ENCODE results near the gene USP49.

The USP49 gene

GRCh38 chr6:41790045-41790444, 105.1 kb downstream of the USP49 start:
- peaks cover 50% of the 10 kb centered on the region for H3K36me3 Mint-ChIP-seq (ENCODE audit: low read depth)
- peak overlapping the region; percentile 80 for H3K27ac Mint-ChIP-seq
- H3K27me3 Mint-ChIP-seq, result no peaks in the 10 kb centered on the region
- peaks cover 27% of the 10 kb centered on the region for H3K4me1 Mint-ChIP-seq (ENCODE audit: low read depth)
- no peak overlapping the region for H3K4me3 Mint-ChIP-seq
- H3K9me3 Mint-ChIP-seq, result no peaks in the 10 kb centered on the region

GRCh38 chr6:41789390-41789724, 105.8 kb downstream of the USP49 start:
- Mint-ChIP-seq H3K4me3 (peak overlapping the region; percentile 97), H3K36me3 (ENCODE audit: low read depth) (peaks cover 47% of the 10 kb centered on the region), H3K4me1 (ENCODE audit: low read depth) (peaks cover 28% of the 10 kb centered on the region), H3K27me3 (no peaks in the 10 kb centered on the region), H3K9me3 (no peaks in the 10 kb centered on the region), H3K27ac (peak overlapping the region; percentile 83)

- Mint-ChIP-seq H3K36me3 (ENCODE audit: low read depth) (peaks cover 33% of the 10 kb centered on the region), H3K27me3 (no peaks in the 10 kb centered on the region), H3K9me3 (no peaks in the 10 kb centered on the region), H3K4me1 (ENCODE audit: low read depth) (peaks cover 30% of the 10 kb centered on the region), H3K27ac (peak within 1 kb of the TSS; percentile 98), H3K4me3 (peak within 1 kb of the TSS; percentile 97)
Observed at GRCh38 chr6:41787219-41787917, 107.8 kb downstream of the USP49 start, which contains the start of gene TOMM6. Gene TOMM6 (plus strand): TSS chr6:41787694. CDS start chr6:41787698, 4 bp downstream.

GRCh38 chr6:41786451-41787218, 108.5 kb downstream of the USP49 start:
- peaks cover 26% of the 10 kb centered on the region for H3K36me3 Mint-ChIP-seq (ENCODE audit: low read depth)
- peak overlapping the region; percentile 97 for H3K4me3 Mint-ChIP-seq
- no peaks in the 10 kb centered on the region for H3K9me3 Mint-ChIP-seq
- peak overlapping the region; percentile 98 for H3K27ac Mint-ChIP-seq
- H3K27me3 Mint-ChIP-seq, result no peaks in the 10 kb centered on the region
- H3K4me1 Mint-ChIP-seq (ENCODE audit: low read depth), result peaks cover 27% of the 10 kb centered on the region

- H3K4me1 Mint-ChIP-seq (ENCODE audit: low read depth), result peaks cover 29% of the 10 kb centered on the region
- H3K27me3 Mint-ChIP-seq, result peaks cover 4% of the 10 kb centered on the region
- no peaks in the 10 kb centered on the region for H3K9me3 Mint-ChIP-seq
- H3K27ac Mint-ChIP-seq, result no peak overlapping the region
- peak overlapping the region; percentile 97 for H3K4me3 Mint-ChIP-seq
- H3K36me3 Mint-ChIP-seq (ENCODE audit: low read depth), result peaks cover 22% of the 10 kb centered on the region
Observed at GRCh38 chr6:41785689-41786450, 109.3 kb downstream of the USP49 start.

GRCh38 chr6:41785254-41785653, 109.9 kb downstream of the USP49 start:
- H3K36me3 Mint-ChIP-seq (ENCODE audit: low read depth), result peaks cover 21% of the 10 kb centered on the region
- peaks cover 4% of the 10 kb centered on the region for H3K27me3 Mint-ChIP-seq
- peak overlapping the region; percentile 97 for H3K4me3 Mint-ChIP-seq
- H3K4me1 Mint-ChIP-seq (ENCODE audit: low read depth), result peaks cover 29% of the 10 kb centered on the region
- no peak overlapping the region for H3K27ac Mint-ChIP-seq
- H3K9me3 Mint-ChIP-seq, result no peaks in the 10 kb centered on the region

GRCh38 chr6:41784581-41785171, 110.5 kb downstream of the USP49 start:
- no peaks in the 10 kb centered on the region for H3K9me3 Mint-ChIP-seq
- H3K27ac Mint-ChIP-seq, result no peak overlapping the region
- H3K4me1 Mint-ChIP-seq (ENCODE audit: low read depth), result peaks cover 23% of the 10 kb centered on the region
- peaks cover 4% of the 10 kb centered on the region for H3K27me3 Mint-ChIP-seq
- H3K36me3 Mint-ChIP-seq (ENCODE audit: low read depth), result peaks cover 15% of the 10 kb centered on the region
- H3K4me3 Mint-ChIP-seq, result no peak overlapping the region

GRCh38 chr6:41783106-41783780, 111.9 kb downstream of the USP49 start:
- H3K36me3 Mint-ChIP-seq (ENCODE audit: low read depth), result peaks cover 6% of the 10 kb centered on the region
- no peaks in the 10 kb centered on the region for H3K9me3 Mint-ChIP-seq
- no peak overlapping the region for H3K4me3 Mint-ChIP-seq
- peaks cover 25% of the 10 kb centered on the region for H3K4me1 Mint-ChIP-seq (ENCODE audit: low read depth)
- H3K27me3 Mint-ChIP-seq, result peaks cover 4% of the 10 kb centered on the region
- no peak overlapping the region for H3K27ac Mint-ChIP-seq

- Mint-ChIP-seq H3K27ac (peak overlapping the region; percentile 12), H3K36me3 (ENCODE audit: low read depth) (no peaks in the 10 kb centered on the region), H3K4me3 (peak overlapping the region; percentile 57), H3K4me1 (ENCODE audit: low read depth) (peaks cover 25% of the 10 kb centered on the region), H3K9me3 (no peaks in the 10 kb centered on the region), H3K27me3 (peaks cover 4% of the 10 kb centered on the region)
Observed at GRCh38 chr6:41781366-41781730, 113.8 kb downstream of the USP49 start.

GRCh38 chr6:41780551-41781365, 114.4 kb downstream of the USP49 start, which contains the start of gene PRICKLE4:
Gene PRICKLE4 (plus strand): TSS chr6:41780782. CDS start chr6:41783474, 2,692 bp downstream.
- no peaks in the 10 kb centered on the region for H3K36me3 Mint-ChIP-seq (ENCODE audit: low read depth)
- peak within 1 kb of the TSS; percentile 87 for H3K4me3 Mint-ChIP-seq
- peaks cover 22% of the 10 kb centered on the region for H3K4me1 Mint-ChIP-seq (ENCODE audit: low read depth)
- H3K27ac Mint-ChIP-seq, result peak within 1 kb of the TSS; percentile 76
- H3K9me3 Mint-ChIP-seq, result no peaks in the 10 kb centered on the region
- H3K27me3 Mint-ChIP-seq, result peaks cover 4% of the 10 kb centered on the region

GRCh38 chr6:41779788-41780550, 115.2 kb downstream of the USP49 start, which contains the start of gene FRS3:
Gene FRS3 (minus strand): TSS chr6:41779900. CDS start chr6:41776987, 2,913 bp downstream.
- Mint-ChIP-seq H3K4me1 (ENCODE audit: low read depth) (peaks cover 20% of the 10 kb centered on the region), H3K36me3 (ENCODE audit: low read depth) (no peaks in the 10 kb centered on the region), H3K27me3 (peaks cover 4% of the 10 kb centered on the region), H3K27ac (peak within 1 kb of the TSS; percentile 84), H3K9me3 (no peaks in the 10 kb centered on the region), H3K4me3 (peak within 1 kb of the TSS; percentile 92)

GRCh38 chr6:41779336-41779735, 115.8 kb downstream of the USP49 start:
- Mint-ChIP-seq H3K27me3 (peaks cover 4% of the 10 kb centered on the region), H3K27ac (peak overlapping the region; percentile 84), H3K4me1 (ENCODE audit: low read depth) (peaks cover 18% of the 10 kb centered on the region), H3K36me3 (ENCODE audit: low read depth) (peaks cover under 1% of the 10 kb centered on the region), H3K9me3 (no peaks in the 10 kb centered on the region), H3K4me3 (peak overlapping the region; percentile 92)

- H3K9me3 Mint-ChIP-seq, result no peaks in the 10 kb centered on the region
- peaks cover 5% of the 10 kb centered on the region for H3K36me3 Mint-ChIP-seq (ENCODE audit: low read depth)
- H3K27me3 Mint-ChIP-seq, result peaks cover 4% of the 10 kb centered on the region
- peak overlapping the region; percentile 92 for H3K4me3 Mint-ChIP-seq
- peak overlapping the region; percentile 84 for H3K27ac Mint-ChIP-seq
- peaks cover 17% of the 10 kb centered on the region for H3K4me1 Mint-ChIP-seq (ENCODE audit: low read depth)
Observed at GRCh38 chr6:41778895-41779294, 116.3 kb downstream of the USP49 start.
